Fibroblast of the conjunctiva (primary cell): ENCODE measurements around the gene CD69.

ENCODE experiments used
- DNase-seq: peaks from one replicate; pipeline ENCODE4 v3.0.0-alpha.2; 2010; ENCODE audit warnings: low read depth

The CD69 gene

DNA sequence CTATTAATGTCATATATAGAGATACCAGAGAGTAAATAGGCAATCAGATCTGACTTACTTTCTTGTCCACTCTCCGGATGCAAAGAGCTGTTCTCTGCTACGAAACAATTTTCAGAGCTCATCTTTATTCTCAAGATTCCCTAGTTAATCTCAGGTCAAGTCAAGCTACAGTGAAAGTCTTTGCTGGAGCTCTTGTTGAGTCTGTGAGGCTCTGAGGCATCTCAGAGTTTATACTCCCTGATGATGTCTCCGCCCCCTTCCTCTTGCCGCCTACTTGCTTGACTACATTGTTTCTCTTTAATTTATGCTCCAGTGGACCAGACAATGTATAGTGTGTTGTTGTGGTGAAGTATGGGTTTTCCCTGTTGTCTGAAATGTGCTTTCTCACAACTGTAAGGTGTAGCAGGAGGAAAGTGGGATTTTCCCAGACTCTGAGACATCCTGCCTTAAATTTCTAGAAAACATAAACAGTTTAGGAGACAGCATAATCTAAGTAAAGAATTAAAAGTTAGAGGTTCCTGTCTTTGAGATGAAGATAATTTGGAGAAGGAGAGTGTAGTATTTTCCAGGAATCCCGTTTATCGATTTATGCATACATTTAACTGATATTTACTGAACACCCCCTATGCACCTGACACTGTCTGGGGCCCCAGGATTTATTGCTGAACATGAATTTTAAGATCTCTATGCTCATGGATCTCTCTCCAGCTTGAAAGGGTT, at the start of gene CD69:
Gene CD69 (minus strand): TSS at position 203 of the 720 bp plus-strand sequence. CDS start 81 bp downstream, at position 122.
- DNase-seq: no peak

DNA sequence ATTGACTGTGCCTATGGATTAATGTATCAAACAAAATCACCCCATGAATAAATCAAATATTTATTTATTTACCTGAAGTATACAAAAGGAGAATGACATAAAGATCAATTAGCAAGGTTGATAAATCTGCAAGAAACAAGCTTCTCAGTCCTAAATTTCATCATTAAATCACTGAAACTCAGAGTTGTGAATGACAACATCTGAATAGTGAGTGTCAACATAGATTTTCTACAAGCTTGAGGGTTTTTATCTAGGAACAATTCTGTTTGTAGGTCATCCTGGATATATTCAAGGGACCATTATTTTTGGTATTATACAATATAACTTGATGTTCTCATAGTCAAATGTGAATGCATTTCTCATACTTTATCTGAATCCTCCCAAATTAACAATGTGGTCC, 49.2 kb upstream of the CD69 start:
- DNase-seq: no peak

DNA sequence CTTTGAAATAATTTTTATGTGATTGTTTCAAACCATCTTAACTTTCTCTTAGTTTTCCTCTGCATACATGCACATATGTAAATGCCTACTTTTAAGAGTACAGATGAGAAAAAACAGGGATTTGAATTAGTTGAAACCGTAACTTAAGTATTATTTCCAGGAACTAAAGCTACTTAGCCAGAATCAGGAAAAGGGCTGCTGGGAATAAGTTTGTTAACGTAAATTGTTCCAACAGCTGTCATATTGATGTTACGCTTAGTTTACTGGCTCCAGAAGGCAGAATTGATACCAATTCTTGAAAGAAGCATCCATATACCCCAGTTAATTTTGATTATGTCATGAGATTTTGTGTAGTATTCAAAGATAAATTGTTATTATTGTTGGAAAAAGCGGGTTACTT, 48.6 kb upstream of the CD69 start:
- no peak for DNase-seq

DNA sequence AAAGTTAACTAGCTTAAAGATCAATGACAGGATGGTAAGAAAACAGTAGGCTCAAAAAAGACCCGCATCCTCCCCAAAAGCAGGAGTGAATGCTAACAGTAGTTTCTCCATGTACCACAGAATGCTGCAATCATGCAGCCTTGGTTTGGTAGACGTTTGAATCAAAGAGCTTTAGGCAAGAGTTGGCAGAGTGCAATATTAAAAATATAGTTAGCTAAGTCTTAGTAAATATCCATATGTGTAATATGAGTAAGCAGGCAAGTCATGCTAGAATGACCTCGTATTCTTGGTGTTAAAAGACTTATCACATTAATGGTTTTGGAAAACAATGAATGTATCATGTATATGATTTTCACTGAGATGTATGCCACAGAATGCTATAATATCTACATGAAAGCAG, 47.8 kb upstream of the CD69 start:
- no peak for DNase-seq

DNA sequence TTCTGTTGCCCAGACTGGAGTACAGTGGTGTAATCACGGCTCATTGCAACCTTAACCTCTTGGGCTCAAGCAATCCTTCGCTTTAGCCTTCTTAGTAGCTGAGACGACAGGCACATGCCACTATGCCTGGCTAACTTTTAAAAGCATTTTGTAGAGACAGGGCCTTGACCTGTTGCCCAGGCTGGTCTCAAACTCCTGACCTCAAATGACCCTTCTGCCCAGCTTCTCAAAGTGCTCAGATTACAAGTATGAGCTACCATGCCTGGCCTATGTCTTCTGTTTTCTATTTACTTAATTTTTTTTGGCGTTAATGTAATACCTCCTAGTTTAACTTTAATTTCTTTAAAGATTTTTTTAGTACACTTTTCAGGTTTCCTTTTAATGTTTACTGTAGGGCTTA, 46.0 kb upstream of the CD69 start:
- DNase-seq: no peak

DNA sequence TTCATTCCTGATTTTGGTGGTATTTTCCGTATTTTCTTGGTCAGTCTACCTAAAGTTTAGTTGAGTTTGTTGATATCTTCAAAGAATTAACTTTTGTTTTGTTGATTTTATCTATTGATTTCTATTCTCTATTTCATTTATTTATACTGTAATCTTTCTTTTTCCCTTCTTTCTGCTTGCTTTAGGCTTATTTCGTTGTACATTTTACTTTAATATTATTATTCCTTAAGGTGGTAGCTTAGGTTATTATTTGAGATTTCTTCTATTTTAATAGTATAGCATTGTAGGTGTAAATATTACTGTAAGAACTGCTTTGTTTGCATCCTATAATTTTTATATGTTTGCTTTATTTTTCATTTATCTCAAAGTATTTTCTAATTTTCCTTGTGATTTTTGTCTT, 45.2 kb upstream of the CD69 start:
- no peak for DNase-seq

DNA sequence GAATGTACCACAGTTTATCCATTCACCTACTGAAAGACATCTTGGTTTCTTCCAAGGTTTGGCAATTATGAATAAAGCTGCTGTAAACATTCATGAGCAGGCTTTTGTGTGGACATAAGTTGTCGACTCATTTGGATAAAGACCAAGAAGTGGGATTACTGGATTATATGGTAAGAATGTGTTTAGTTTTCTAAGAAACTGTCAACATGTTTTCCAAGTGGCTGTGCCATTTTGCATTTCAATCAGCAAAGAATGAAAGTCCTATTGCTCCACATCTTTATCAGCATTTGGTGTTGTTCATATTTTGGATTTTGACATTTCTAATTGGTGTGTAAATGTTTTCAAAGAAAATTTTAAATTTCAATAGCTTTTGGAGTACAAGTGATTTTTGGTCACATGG, 39.3 kb upstream of the CD69 start:
- DNase-seq: no peak

DNA sequence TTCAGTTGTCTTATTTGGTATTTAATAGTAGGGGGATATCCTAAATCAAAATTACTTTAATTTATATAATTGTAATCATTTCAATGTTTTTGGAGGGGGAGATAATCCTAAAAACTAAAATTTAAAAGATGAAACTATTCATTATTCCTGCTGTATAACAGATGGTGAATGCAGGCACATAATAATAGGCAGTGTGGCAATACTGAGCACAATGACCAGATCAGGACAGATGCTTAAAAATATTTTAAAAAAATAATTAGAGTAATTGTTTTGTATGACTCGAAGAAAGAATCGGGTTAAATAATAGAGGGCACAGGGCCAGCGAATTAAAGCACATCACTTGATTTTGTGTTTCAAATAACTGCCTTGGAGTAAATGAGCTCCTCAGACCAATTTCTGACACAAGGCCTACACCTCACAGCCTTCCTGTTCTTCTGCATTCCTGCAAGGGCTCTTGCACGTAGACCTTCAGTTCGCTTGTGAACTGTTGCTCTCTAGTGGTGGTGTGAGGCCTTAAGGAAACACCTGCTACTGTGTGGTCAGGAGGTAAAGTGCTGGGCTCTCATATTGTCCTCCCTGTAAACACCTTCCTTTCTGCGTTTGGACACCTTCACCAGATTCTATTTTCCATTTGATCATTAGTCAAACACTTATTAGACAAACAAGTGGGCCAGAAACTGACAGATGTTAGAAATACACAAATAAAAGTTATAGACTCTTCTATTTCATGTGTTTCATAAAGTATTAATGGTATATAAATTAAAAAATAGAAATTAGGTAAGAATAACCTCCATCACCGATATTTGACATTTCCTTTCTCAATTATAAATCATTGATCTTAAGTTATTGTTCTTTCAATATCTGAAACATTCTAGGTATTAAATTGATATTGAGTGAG, 37.3 kb upstream of the CD69 start:
- no peak for DNase-seq

DNA sequence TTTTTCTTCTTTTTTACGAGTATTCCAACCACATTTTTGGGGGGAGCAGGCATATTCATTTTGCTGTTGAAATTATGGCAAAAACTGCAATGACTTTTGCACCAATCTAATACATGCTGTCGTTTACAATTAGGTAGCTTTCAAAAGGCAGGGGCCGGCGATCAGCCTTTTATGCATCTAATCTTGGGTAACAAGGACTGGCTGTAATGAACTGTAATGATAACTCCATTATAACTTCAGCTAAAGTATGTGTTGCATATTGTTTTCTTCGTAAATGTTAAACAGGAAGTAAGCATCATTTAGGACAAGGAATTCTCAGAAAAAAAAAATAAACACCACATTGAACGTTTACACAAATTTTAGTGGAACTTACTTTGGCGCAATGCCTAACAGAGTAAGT, 36.3 kb upstream of the CD69 start:
- DNase-seq: no peak

DNA sequence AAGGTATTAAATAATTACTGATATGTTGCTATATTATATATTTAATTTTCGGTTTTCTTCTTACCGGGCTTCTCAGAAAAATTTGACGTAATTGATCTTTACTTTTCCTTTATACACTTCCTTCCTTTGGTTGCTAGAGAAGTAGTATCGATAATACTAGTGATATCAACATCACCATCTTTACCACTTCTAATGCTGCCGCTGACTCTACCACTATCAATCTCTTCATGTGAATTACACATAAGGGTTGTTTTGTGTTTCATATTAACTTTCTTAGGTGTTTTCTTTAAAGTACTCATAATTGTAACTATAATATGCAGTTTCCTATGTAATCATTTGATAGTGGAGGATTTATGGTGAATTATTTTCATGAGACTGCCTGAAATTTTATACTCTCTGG, 35.6 kb upstream of the CD69 start:
- DNase-seq: no peak

DNA sequence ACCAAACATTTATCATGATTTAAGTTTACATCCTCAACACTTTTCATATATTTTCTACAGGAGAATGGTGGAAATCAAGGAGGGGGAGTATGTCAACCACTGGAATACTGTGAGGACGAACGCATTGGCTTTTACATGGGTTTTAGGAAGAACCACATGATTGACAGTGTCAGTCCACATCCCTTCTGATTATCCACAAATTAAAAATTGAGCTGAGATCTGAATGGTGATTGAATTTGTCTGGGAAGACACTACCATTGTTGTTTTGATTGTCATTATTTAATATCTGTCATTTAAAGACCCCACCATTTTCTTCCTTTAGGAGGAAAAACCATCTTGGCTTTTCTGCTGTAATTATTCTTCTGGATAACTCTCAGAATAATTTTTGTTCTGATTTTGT, 35.2 kb upstream of the CD69 start:
- DNase-seq: no peak

DNA sequence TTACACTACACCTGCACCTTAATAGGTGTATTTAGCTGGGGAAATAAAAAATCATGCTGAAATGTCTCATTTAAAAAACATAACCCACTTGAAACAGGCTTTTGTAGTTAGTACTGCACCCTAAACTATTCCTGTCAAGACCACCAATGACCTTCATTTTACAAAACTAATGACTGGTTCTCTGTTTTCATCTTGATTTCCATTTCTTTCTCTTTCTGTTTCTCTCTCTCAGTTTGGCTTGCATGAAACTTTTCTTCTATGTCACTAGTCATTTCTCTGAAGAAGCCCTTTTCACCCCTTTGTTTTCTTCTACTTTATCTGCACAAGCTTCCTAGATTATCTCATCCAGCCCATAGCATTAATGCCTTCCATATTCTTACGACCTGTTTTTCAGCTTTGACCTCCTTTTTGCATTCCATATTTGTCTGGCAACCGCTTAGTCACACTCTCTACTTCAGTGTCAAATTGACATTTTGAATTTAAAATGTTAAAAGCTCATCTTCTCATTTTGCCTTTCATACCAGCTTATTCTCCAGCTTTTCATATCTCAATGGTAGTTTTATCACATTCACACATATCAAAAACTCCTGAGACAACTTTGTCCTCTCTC, 33.9 kb upstream of the CD69 start:
- no peak for DNase-seq

DNA sequence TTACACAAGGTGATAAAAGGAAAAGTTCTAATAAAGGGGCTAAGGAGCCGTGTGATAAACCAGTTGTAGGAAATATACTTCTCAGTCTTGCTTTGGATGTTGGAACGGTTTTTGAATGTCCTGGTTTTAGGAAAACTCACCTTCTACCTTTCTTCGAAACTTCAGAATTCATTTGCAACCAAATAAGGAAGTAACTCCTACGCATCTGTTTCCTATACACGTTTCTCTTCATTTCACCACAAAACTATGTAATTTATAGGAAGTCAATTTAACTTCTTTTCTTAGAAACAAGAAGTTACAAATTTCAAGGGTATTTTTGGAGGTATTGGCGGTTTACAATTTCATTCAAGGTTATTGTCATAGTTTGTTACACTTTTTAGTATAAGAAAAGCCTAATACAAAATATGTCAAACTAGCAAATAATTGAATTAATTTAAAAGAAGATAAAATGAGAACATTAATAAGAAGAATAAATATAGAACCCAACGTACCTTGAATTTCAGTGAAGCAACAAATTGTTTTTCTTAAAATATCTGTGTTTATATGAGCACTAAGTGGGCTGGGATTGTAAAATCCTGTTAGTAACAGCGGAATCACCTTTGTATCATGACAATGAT, 33.2 kb upstream of the CD69 start:
- DNase-seq: no peak

DNA sequence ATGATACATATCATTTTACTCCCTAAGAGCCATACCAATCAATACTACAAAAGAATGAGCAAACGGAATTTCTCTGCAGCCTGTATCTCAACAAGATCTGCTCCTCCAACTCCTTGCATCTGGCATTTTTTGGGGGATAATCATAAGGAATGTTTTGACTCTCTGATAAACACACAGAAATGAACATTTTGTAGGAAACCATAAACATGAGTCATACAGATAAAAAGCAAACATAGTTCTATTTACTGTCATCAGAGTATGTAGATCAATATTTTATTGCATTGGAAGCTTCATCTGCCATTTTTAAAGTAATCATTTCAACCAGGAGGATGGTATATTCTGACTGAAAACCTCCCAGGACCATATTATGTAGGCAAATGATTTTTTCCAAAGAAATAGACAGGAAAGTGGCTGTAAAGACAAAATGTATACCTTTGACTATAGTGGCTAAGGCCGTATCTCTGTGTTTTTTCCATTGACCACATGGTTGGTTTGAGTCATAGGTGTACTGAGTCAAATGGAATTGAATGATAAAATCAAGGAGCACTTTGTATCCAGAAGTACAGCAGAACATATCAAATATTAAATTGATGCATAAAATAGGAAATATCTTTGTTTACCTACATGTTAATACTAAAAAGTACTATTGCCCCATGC, 32.4 kb upstream of the CD69 start:
- no peak for DNase-seq

DNA sequence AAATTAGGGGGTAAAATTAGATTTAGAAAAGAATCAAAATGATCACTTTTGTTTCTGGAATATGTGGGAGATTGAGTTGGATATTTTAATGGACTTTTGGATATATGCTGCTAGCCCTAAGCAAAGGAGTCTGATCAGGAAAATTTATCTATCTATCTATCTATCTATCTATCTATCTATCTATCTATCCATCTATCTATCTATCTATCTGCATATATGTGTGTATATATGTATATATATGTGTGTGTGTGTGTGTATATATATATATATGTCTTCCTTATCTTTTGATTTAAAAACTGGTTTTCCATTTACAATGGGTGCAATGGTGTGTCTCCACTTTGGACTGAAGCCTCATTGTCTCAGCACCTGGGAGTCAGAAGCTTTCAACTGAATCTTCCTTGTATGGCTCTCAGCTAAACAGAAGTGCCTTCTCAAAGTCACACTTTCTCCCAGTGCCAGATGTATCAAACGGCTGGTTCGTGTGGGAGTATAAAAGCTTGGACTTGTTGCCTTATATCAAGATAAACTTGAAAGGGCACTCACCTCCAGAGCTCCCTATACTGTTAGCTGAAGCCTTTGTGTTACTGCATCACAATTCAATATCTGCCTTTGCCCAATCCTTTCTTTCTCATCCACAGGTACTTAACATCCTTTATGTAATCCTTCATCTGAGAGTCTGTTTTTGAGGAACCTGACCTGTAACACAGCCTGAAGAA, 31.6 kb upstream of the CD69 start:
- DNase-seq: no peak

DNA sequence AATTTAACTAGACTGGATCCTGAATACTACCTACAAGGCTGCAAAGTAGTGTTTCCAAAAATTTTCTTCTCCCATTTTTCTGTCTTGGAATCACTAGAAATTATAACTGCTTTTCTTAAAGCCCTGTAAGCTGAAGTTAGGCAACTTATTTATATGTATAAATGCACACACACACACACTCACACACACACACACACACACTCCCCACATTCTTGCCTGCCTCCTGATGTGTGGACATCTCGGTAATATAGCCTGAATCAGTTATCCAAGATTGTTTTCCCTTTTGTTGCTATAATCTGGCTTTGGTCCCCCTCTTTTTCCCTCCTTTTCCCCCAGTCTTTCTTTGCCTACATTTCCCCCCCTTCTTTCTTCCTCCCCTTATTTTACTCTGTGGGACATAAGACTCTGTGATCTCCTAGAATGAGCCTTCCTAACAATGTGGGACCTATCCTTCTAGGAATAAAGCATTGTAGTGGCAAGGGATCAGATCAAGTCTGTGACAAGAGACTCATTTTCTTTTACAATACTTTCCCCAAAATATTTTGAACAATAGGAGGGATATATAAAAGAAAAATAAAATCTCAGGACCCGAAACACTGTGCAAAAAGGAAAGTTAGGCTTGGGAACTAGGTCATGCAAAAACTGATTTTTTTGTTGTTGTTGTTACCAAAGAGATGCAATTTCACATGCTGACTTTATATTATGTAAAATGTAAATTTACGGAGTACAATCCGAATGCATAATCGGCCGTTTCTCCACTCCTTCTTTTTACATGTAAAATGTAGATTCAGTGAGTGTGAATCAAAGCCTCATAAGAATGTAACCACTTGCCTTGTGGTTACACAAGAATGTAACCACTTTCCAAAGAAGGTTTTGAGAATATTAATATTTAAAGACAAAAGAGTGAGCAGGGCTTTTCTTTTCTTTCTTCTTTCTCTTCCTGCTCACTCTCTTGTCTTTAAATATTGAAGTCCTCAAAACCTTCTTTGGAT, 26.3 kb upstream of the CD69 start:
- DNase-seq: no peak

DNA sequence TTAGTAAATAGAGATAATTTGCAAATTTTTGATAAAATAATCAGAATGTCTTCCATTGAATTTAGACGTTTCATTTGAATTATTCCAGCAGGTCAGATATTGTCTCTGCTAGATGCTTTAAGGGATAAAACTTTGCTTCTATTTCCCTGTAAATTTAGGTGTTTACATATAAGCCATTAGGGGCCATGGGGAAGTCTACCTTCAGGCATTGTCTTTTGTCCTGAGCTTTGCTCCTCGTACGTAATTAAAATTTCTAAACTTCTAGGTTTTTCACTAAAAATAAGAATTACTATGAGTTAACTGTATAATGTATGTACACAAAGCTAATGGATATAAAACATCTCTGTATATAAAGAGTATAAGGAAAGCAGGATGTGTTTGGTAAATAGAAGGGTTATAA, 24.1 kb upstream of the CD69 start:
- no peak for DNase-seq

DNA sequence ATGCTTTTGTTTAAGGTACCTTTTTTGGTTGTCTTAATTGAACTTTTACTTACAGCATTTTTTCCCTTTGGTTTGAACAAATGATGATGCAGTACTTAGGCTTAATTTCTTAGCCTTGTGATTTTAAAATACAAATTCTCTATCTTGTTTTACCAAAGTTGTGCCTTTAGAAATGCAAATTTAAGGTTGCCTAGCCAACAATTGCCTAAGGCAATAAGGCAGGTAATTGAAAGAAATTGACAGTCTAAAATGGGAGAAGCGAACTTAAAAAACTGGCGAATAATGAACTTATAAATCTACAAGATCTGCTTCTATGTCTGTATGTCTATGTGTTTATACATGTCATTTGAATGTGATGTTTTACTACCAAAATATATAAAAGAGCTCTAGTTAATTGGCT, 23.6 kb upstream of the CD69 start:
- no peak for DNase-seq

DNA sequence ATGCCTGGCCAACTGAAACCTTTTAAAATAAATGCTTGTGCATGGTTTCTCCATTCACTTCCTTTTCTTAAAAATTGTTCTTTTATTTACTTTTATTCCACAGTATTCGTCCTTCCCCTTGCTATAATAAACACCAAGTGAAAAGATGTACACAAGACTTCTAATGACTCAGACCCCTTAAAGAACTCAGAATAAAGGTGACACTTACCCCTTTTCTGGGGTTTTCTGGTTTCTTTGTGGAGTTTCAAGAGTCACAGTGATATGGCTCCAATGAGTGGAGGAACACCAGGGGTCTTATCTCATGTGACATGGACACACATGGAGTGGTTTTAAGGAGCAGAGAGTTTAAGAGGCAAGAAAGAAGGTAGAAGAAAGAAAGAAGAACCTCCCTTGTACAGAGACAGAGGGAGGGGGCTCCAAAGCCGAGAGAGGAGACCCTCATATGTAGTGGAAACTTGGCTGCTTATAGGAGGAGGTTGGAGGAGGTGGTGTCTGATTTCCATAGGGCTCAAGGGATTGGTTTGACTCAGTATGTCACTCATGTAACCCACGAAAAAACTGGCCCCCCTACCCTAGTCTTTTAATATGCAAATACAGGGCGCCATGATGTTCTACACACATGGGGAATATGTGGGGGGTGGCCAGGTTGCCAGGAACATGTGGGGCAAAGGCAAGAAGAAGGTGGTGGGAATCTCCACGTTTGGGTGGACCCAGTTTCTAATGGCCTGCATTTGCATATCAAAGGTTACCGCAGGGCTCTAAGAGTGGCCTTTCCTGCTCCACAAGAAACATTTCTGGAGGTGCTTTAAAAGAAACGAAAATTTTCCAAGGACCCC, 22.1 kb upstream of the CD69 start:
- DNase-seq: no peak
